Fibroblast of lung (primary cell): ENCODE results near the gene MAP3K9.

Experiments used
- CTCF ChIP-seq, 2 donors: IDR thresholded peaks in 1 of 2; conservative IDR thresholded peaks in 1 of 2; 1 replicate in 1 of 2; 2 replicates in 1 of 2; pipeline ENCODE4 v1.5.1; 2011 to 2012; ENCODE audit warnings: low read length in 2 of 2, control low read depth in 1 of 2, inconsistent platforms in 1 of 2, low read depth in 1 of 2, mild to moderate bottlenecking in 1 of 2
- EZH2 ChIP-seq: IDR thresholded peaks from 2 replicates; pipeline ENCODE4 v1.5.1; 2012; ENCODE audit warnings: low read length, control low read depth, mild to moderate bottlenecking; ENCODE audit errors: missing control alignments

- TF ChIP-seq EZH2 (no peak), CTCF (conservative IDR thresholded peaks at IDR 0.05 in 1 of 2, IDR thresholded peaks at IDR 0.05 in 1 of 2; ENCODE audit: low read depth in 1 of 2, low read length in 2 of 2) (no peak)
Observed at GRCh38 chr14:70724944-70725343, 84.4 kb downstream of the MAP3K9 start.
